Activated CD4-positive, alpha-beta T cell treated with anti-CD3 and anti-CD28 coated beads, Interleukin-2, amount 50 U/mL, for 4 hours (primary cell): ENCODE results near the gene WEE1.
"Not testable (repeated sequence)": the region's sequence is repeated elsewhere in the genome, so short reads cannot be mapped to it uniquely, and the experiment has no call there.

Experiments used
- DNase-seq, 2 experiments: peaks; one replicate each; pipeline ENCODE4 v3.0.0-alpha.2; 2020

WEE1 gene

GRCh38 chr11:9573052-9573774, at the start of gene WEE1:
WEE1 (plus strand) TSS chr11:9573670; CDS start chr11:9573934, 264 bp downstream.
- DNase-seq = peak; percentile 94

GRCh38 chr11:9524001-9524400, 49.5 kb upstream of the WEE1 start:
- no peak for DNase-seq

GRCh38 chr11:9525116-9525515, 48.4 kb upstream of the WEE1 start:
- no peak for DNase-seq

GRCh38 chr11:9527481-9528135, 45.9 kb upstream of the WEE1 start:
- DNase-seq = no peak

GRCh38 chr11:9528136-9528501, 45.4 kb upstream of the WEE1 start:
- DNase-seq = no peak

GRCh38 chr11:9528573-9529333, 44.7 kb upstream of the WEE1 start:
- no peak for DNase-seq

DNA sequence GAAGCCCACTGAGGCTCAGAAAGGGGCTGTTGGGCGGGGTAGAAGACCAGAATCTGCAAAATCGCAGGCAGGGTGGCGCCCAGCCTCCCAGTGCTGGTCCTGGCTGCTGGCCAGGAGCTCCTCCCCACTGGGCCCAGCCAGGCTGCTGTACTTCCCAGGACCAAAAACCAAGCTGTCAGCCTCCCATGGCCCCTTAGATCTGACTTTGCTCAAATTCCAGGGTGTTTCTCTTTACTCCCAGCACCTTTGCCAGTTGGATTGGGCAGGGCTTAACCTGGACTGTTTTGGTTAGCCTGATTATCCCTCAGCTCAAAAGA, 44.2 kb upstream of the WEE1 start:
- no peak for DNase-seq

GRCh38 chr11:9530020-9530621, 43.3 kb upstream of the WEE1 start:
- no peak for DNase-seq

- DNase-seq = no peak
Observed at GRCh38 chr11:9530901-9531625, 42.4 kb upstream of the WEE1 start.

GRCh38 chr11:9533058-9533457, 40.4 kb upstream of the WEE1 start:
- DNase-seq = no peak

DNA sequence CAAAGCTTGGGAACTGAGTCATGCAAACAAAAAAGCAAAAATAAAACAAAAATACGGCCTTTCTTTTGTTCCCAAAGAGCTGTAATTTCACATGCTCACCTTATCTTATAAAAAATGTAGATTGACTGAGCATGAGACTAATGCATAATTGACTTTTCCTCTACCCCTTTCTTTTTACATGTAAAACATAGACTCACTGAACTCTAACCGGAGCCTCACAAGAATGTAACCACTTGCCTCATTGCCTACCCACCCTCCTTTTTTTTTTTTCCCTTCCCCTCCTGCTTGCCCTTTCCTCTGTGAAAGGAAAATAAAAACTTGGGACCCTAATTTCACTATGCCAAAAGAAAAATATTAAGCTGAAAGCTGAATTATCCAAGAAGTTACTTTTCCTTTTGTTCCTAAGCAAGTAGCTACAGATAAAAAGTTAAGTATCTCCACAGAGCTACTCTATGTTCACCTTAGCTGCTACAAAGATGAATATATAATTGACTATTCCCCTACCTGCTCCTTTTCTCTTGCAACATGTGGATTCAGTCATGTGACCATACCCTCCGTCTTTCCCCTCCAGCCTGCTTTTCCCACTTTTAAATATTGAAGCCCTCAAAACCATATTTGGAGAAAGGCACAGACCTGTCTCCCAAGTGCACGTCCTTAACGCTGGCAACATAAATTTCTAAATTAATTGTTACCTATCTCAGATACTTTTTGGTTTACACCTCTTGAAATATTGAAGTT, 39.6 kb upstream of the WEE1 start:
- no peak for DNase-seq

DNA sequence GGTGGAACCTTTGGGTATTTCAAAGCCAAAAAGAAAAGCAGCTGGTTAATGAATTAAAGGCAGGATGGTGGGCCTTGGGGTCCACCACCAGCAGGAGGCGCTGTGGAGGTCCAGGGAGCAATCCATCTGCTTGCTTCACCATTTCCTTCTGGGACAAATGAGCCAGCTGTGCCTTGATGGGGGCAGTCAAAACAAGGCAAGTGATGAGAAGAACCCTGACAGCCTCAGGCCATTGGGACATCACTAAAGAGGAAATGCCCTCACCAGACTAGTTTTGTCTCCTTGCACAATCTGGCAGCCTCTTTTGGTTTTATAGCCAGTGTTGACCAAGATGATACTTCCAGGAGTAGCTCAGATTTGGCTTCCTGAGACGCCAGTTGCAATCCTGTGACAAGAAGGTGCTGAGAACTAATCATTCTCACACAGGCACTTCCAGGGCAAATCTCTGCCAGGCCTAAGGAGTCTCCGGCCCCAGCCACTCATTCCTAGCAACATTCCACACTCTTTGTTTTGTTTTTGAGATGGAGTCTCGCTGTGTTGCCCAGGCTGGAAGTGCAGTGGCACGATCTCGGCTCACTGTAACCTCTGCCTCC, 38.2 kb upstream of the WEE1 start:
- peak; percentile 73 to 78 for DNase-seq

DNA sequence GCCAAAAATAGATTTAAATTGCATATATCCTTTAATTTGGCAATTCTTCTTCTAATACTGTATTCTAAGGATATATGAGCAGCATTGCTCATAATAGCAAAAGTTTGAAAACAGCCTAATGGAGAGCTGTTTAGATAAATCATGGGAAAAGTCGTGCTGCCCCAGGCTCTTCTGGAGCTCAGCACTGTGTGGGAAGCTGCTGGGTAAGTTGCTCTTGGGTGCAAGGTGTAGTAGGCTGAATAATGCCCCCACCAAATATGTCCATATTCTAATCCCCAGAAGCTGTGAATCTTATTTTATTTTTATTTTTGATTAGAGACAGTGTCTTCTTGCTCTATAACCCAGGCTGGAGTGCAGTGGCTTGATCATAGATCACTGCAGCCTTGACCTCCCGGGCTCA, 34.9 kb upstream of the WEE1 start:
- DNase-seq = no peak

DNA sequence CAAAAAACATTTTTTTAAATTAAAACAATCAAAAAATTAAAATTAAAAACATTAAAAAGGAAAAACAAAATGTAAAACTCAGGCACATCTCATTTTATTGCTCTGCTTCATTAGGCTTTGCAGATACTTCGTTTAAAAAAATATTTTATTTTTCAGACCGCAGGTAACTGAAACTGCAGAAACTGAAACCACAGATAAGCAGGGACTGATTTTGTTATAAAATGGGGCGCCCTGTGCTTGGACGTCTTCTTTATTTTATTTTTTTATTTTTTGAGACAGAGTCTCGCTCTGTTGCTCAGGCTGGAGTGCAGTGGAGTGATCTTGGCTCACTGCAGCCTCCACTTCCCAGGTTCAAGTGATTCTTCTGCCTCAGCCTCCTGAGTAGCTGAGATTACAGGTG, 24.3 kb upstream of the WEE1 start:
- not testable (repeated sequence) for DNase-seq

DNA sequence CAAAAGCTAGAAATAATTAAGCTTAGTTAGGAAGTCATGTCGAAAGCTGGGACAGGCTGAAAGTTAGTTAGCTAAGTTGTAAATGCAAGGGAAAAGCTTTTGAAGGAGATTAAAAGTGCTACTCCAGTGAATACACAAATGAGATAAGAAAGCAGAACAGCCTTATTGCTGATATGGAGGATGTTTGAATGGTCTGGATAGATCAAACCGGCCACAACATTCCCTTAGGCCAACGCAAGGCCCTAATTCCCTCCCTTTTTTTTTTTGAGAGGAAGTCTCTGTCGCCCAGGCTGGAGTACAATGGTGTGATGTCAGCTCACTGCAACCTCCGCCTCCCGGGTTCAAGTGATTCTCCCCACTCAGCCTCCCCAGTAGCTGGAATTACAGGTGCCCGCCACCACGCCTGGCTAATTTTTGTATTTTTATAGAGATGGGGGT, 23.3 kb upstream of the WEE1 start:
- DNase-seq = no peak

- no peak for DNase-seq
Observed at GRCh38 chr11:9561279-9561982, 12.0 kb upstream of the WEE1 start.

GRCh38 chr11:9562716-9563115, 10.8 kb upstream of the WEE1 start:
- DNase-seq = no peak

- DNase-seq = no peak
Observed at GRCh38 chr11:9563196-9563730, 10.2 kb upstream of the WEE1 start.

GRCh38 chr11:9565822-9566560, 7.5 kb upstream of the WEE1 start:
- peak; percentile 25 to 31 for DNase-seq

DNA sequence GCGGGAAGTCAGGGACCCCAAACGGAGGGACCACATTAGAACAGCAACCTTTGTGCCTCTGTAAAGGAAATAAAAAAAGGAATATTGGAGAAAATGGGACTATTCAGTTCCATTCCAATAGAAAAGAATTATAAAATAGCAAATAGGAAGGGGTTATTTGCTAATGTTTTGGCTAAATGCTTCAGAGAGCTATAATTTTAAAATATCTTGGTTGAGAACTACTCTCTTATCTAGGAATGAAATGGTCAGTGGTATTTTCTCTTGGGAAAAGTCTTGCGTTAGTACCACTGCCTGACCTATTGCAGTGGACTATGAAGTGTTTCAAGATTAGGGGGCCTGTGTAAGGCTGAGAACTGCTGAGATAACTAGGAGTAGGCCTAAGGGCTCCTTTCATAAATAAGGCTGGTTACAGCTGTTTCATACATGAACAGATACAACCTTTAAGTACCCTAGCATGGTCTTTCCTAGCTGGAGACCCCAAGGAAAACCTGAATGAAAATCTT, 6.9 kb upstream of the WEE1 start:
- no peak for DNase-seq
